ENCODE results near the gene BAK1.

Gene BAK1

GRCh38 chr6:33610779-33611732 is 31.0 kb upstream of the BAK1 start:
- H3K27ac Mint-ChIP-seq = peak overlapping the region; percentile 60 to 90 (median 74)
- H3K36me3 Mint-ChIP-seq (ENCODE audit: low read depth) = no peaks in the 10 kb centered on the region
- H3K27me3 Mint-ChIP-seq (ENCODE audit: low read depth) = peaks cover 17% of the 10 kb centered on the region
- peak overlapping the region in 1 of 3 experiments; percentile 20 for H3K4me3 Mint-ChIP-seq
- no peaks in the 10 kb centered on the region for H3K9me3 Mint-ChIP-seq
- peaks cover 22% of the 10 kb centered on the region for H3K4me1 Mint-ChIP-seq
- TF ChIP-seq, protein P1, sequence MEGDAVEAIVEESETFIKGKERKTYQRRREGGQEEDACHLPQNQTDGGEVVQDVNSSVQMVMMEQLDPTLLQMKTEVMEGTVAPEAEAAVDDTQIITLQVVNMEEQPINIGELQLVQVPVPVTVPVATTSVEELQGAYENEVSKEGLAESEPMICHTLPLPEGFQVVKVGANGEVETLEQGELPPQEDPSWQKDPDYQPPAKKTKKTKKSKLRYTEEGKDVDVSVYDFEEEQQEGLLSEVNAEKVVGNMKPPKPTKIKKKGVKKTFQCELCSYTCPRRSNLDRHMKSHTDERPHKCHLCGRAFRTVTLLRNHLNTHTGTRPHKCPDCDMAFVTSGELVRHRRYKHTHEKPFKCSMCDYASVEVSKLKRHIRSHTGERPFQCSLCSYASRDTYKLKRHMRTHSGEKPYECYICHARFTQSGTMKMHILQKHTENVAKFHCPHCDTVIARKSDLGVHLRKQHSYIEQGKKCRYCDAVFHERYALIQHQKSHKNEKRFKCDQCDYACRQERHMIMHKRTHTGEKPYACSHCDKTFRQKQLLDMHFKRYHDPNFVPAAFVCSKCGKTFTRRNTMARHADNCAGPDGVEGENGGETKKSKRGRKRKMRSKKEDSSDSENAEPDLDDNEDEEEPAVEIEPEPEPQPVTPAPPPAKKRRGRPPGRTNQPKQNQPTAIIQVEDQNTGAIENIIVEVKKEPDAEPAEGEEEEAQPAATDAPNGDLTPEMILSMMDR (IDR thresholded peaks at IDR 0.05; ENCODE audit: unreplicated experiment in 3 of 3) = no peak

DNA sequence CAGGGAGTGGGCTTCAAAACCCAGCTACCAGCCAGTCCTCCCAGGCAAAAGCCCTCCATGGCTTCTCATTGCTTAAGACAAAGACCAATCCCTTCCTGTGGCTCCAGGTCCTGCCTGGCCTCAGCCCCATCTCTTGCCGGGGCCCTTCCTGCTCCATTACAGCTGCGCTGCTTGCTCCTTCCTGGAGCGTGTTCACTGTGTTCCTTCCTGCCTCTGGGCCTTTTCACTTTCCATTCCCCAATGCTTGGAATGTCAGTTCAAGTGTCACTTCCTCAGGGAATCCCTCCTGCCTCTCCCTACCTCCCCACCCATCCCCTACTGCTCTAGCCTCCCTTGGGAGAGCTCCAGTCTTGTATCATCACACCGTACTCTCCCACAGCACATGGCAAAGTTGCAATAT is 30.0 kb upstream of the BAK1 start:
- Mint-ChIP-seq H3K27me3 (ENCODE audit: low read depth) (peaks cover 16% of the 10 kb centered on the region), H3K4me3 (no peak overlapping the region), H3K27ac (peak overlapping the region; percentile 70 to 90 (median 74)), H3K36me3 (ENCODE audit: low read depth) (no peaks in the 10 kb centered on the region), H3K4me1 (peaks cover 22% of the 10 kb centered on the region), H3K9me3 (peaks cover 4% of the 10 kb centered on the region)
- TF ChIP-seq, protein P1 (IDR thresholded peaks at IDR 0.05; ENCODE audit: unreplicated experiment in 3 of 3) = no peak

DNA sequence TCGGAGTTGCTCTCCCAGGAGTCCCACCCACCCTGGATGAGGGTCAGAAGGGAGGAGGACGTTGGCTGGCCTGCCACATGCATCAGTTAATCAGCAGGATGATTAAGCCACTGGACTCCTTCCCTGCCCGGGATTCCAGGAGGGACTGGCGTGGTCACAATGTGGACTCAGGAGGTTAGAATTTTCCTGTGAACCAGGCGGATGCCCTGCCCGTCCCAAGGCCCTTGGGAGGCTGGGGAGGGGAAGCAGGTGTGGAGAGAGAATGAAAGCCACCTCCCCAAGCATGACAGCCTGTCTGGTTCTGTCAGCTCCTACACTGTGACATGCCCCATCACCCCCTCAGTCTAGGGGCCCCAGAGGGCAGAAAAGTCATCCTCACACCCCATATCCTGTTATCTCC is 29.5 kb upstream of the BAK1 start:
- peaks cover 14% of the 10 kb centered on the region for H3K27me3 Mint-ChIP-seq (ENCODE audit: low read depth)
- H3K36me3 Mint-ChIP-seq (ENCODE audit: low read depth) = no peaks in the 10 kb centered on the region
- no peak overlapping the region for H3K4me3 Mint-ChIP-seq
- peaks cover 7% of the 10 kb centered on the region for H3K9me3 Mint-ChIP-seq
- H3K4me1 Mint-ChIP-seq = peaks cover 22% of the 10 kb centered on the region
- TF ChIP-seq, protein P1 (IDR thresholded peaks at IDR 0.05; ENCODE audit: unreplicated experiment in 3 of 3) = no peak
- H3K27ac Mint-ChIP-seq = peak overlapping the region; percentile 70 to 90 (median 74)

- H3K27me3 Mint-ChIP-seq (ENCODE audit: low read depth) = peaks cover 9% of the 10 kb centered on the region
- H3K36me3 Mint-ChIP-seq (ENCODE audit: low read depth) = no peaks in the 10 kb centered on the region
- H3K4me1 Mint-ChIP-seq = peaks cover 22% of the 10 kb centered on the region
- peaks cover 8% of the 10 kb centered on the region for H3K9me3 Mint-ChIP-seq
- H3K4me3 Mint-ChIP-seq = no peak overlapping the region
- H3K27ac Mint-ChIP-seq = peak overlapping the region; percentile 65 to 90 (median 74)
- TF ChIP-seq, protein P1 (IDR thresholded peaks at IDR 0.05; ENCODE audit: unreplicated experiment in 3 of 3) = no peak
These were observed 28.9 kb upstream of the BAK1 start for GRCh38 chr6:33609019-33609418.

GRCh38 chr6:33607784-33608161 is 27.7 kb upstream of the BAK1 start:
- Mint-ChIP-seq H3K27ac (peak overlapping the region in 1 of 3 experiments; percentile 42), H3K36me3 (ENCODE audit: low read depth) (no peaks in the 10 kb centered on the region), H3K4me1 (peaks cover 22% of the 10 kb centered on the region), H3K4me3 (no peak overlapping the region), H3K9me3 (peaks cover 15% of the 10 kb centered on the region), H3K27me3 (ENCODE audit: low read depth) (peaks cover 4% of the 10 kb centered on the region)
- TF ChIP-seq, protein P1 (IDR thresholded peaks at IDR 0.05; ENCODE audit: unreplicated experiment in 3 of 3) = no peak
